ENCODE measurements around the gene ZNF789.

DNA sequence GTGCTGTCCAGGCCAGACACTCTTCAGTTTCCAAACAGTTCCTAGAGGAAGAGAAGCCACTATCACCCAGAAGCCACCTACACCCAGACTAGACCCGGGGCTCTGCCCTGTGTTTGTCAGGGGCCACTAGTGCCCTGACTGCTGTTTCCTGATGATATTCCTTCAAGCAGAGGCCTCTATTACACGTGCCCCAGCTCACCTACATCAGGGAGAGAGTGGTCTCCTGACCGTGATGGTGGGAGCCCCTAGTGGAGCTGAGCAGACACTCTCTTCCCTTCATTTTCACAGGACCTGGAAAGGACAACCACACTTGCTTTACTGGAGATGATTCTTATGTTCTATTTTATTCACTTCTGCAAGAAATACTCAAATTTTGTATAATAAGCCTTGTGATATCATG is 18.2 kb downstream of the ZNF789 start:
- TF ChIP-seq, protein P1, sequence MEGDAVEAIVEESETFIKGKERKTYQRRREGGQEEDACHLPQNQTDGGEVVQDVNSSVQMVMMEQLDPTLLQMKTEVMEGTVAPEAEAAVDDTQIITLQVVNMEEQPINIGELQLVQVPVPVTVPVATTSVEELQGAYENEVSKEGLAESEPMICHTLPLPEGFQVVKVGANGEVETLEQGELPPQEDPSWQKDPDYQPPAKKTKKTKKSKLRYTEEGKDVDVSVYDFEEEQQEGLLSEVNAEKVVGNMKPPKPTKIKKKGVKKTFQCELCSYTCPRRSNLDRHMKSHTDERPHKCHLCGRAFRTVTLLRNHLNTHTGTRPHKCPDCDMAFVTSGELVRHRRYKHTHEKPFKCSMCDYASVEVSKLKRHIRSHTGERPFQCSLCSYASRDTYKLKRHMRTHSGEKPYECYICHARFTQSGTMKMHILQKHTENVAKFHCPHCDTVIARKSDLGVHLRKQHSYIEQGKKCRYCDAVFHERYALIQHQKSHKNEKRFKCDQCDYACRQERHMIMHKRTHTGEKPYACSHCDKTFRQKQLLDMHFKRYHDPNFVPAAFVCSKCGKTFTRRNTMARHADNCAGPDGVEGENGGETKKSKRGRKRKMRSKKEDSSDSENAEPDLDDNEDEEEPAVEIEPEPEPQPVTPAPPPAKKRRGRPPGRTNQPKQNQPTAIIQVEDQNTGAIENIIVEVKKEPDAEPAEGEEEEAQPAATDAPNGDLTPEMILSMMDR (IDR thresholded peaks at IDR 0.05; ENCODE audit: low read depth, low read length), result no peak
- TF ChIP-seq EZH2phosphoT487 (IDR thresholded peaks at IDR 0.05; ENCODE audit: low read depth), result no peak

Data from OCI-LY3 (cell line).